Activated CD4-positive, alpha-beta T cell treated with anti-CD3 and anti-CD28 coated beads, Interleukin-2, amount 10 ng/mL, durations not matched to agents 7 days and 5 days (primary cell): ENCODE measurements around the gene SMOC2. TPM values are rescaled to one million over a fixed set of nuclear protein-coding genes. Genes with fewer than 3 reads are reported as not detected.
"Not testable (repeated sequence)": the region's sequence is repeated elsewhere in the genome, so short reads cannot be mapped to it uniquely, and the experiment has no call there.

ENCODE experiments used
- CTCF ChIA-PET: fragments of 350-600 bp; sonication (Branson Sonifier 250); formaldehyde crosslinking; loops from one replicate; lab custom pipeline; 2021; ENCODE audit warnings: antibody characterized with exemption; lab: Charles Lee
- POLR2A ChIA-PET: fragments of 350-600 bp; sonication (Branson Sonifier 250); formaldehyde crosslinking; loops from one replicate; lab custom pipeline; 2021; ENCODE audit warnings: antibody characterized with exemption; lab: Charles Lee
- DNase-seq: peaks from one replicate; pipeline ENCODE4 v3.0.0-alpha.2; 2020
- H3K27ac Mint-ChIP-seq: one replicate; pipeline ENCODE4 v1.8.0; 2021; ENCODE audit warnings: mild to moderate bottlenecking, moderate library complexity, mixed read lengths
- H3K27me3 Mint-ChIP-seq: one replicate; pipeline ENCODE4 v1.8.0; 2021; ENCODE audit warnings: mixed read lengths
- H3K36me3 Mint-ChIP-seq: one replicate; pipeline ENCODE4 v1.8.0; 2021; ENCODE audit warnings: low read depth, mixed read lengths
- H3K4me1 Mint-ChIP-seq: one replicate; pipeline ENCODE4 v1.8.0; 2021; ENCODE audit warnings: mixed read lengths
- H3K4me3 Mint-ChIP-seq: one replicate; pipeline ENCODE4 v1.8.0; 2021; ENCODE audit warnings: mild to moderate bottlenecking, moderate library complexity, mixed read lengths
- H3K9me3 Mint-ChIP-seq: one replicate; pipeline ENCODE4 v1.8.0; 2021; ENCODE audit warnings: mixed read lengths
- total RNA-seq, 2 experiments: library from RNA; stranded (reverse); gene quantifications; one replicate each; pipeline ENCODE4 v1.2.3, GENCODE V29; 2021

The SMOC2 gene
- total RNA-seq, 2 experiments from 2014 or later: not detected

DNA sequence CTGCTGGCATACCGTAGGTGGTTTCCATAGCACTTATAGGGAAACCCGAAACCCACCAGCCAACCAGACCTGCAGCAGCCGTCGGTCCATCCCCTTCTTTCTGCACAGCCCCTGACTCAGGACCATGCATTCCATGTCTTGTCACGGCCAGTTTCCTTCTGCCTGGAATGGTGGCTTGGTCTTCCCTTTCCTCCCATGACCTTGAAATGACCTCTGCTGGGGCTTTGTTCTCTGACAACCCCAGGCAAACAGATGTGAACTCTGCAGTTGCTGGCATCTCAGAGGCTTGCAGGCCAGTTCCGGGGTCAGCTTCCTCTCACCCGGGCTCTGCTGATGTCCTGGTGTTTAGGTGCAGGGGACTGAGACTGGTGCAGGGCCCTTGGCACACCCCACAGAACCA is 250.8 kb downstream of the SMOC2 start:
- H3K4me3 Mint-ChIP-seq: no peak overlapping the region
- CTCF ChIA-PET: no interaction called here
- no peaks in the 10 kb centered on the region for H3K27me3 Mint-ChIP-seq
- no peak for DNase-seq
- POLR2A ChIA-PET: no interaction called here
- H3K4me1 Mint-ChIP-seq: no peaks in the 10 kb centered on the region
- no peaks in the 10 kb centered on the region for H3K36me3 Mint-ChIP-seq
- H3K27ac Mint-ChIP-seq: no peak overlapping the region
- no peaks in the 10 kb centered on the region for H3K9me3 Mint-ChIP-seq

- no peak overlapping the region for H3K27ac Mint-ChIP-seq
- no peaks in the 10 kb centered on the region for H3K4me1 Mint-ChIP-seq
- H3K9me3 Mint-ChIP-seq: no peaks in the 10 kb centered on the region
- DNase-seq: no peak
- CTCF ChIA-PET: no interaction called here
- no peaks in the 10 kb centered on the region for H3K36me3 Mint-ChIP-seq
- POLR2A ChIA-PET: no interaction called here
- no peaks in the 10 kb centered on the region for H3K27me3 Mint-ChIP-seq
- H3K4me3 Mint-ChIP-seq: no peak overlapping the region
Observed at GRCh38 chr6:168692193-168692914, 251.4 kb downstream of the SMOC2 start.

- H3K9me3 Mint-ChIP-seq, CTCF ChIA-PET, POLR2A ChIA-PET, H3K4me1 Mint-ChIP-seq, H3K36me3 Mint-ChIP-seq, DNase-seq, H3K4me3 Mint-ChIP-seq, H3K27me3 Mint-ChIP-seq, H3K27ac Mint-ChIP-seq: not testable (repeated sequence)
Observed at GRCh38 chr6:168692915-168693257, 251.9 kb downstream of the SMOC2 start.

- H3K4me1 Mint-ChIP-seq, H3K4me3 Mint-ChIP-seq, CTCF ChIA-PET, H3K36me3 Mint-ChIP-seq, H3K9me3 Mint-ChIP-seq, H3K27me3 Mint-ChIP-seq, H3K27ac Mint-ChIP-seq, DNase-seq, POLR2A ChIA-PET: not testable (repeated sequence)
Observed at GRCh38 chr6:168694797-168695196, 253.8 kb downstream of the SMOC2 start.

GRCh38 chr6:168695701-168696100 is 254.7 kb downstream of the SMOC2 start:
- CTCF ChIA-PET: no interaction called here
- H3K9me3 Mint-ChIP-seq: no peaks in the 10 kb centered on the region
- H3K27ac Mint-ChIP-seq: no peak overlapping the region
- no peak for DNase-seq
- no peak overlapping the region for H3K4me3 Mint-ChIP-seq
- POLR2A ChIA-PET: no interaction called here
- no peaks in the 10 kb centered on the region for H3K4me1 Mint-ChIP-seq
- H3K27me3 Mint-ChIP-seq: no peaks in the 10 kb centered on the region
- no peaks in the 10 kb centered on the region for H3K36me3 Mint-ChIP-seq

DNA sequence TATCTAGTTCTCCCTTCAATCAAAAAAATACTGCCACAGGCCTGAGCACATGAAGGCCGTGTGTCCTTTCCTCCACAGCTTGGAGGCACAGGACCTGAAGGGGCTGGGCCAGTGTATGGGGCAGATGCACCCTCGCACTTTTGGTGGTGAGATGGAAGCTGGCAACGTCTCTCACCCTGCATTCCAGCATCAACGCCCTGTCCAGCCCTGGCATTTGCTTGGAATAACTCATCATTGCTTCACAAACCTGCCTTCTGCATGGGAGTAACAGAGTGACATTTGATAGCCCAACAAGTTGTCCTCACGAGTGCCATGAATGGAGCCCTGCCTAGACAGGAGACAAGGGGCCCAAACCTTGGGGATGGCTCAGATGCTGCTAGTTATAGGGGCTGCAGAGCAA is 257.9 kb downstream of the SMOC2 start:
- no peak overlapping the region for H3K27ac Mint-ChIP-seq
- ChIA-PET POLR2A (no interaction called here), CTCF (no interaction called here)
- no peak for DNase-seq
- H3K9me3 Mint-ChIP-seq: no peaks in the 10 kb centered on the region
- no peaks in the 10 kb centered on the region for H3K4me1 Mint-ChIP-seq
- no peaks in the 10 kb centered on the region for H3K27me3 Mint-ChIP-seq
- no peaks in the 10 kb centered on the region for H3K36me3 Mint-ChIP-seq
- no peak overlapping the region for H3K4me3 Mint-ChIP-seq

- H3K27ac Mint-ChIP-seq: no peak overlapping the region
- no peaks in the 10 kb centered on the region for H3K9me3 Mint-ChIP-seq
- H3K4me3 Mint-ChIP-seq: no peak overlapping the region
- DNase-seq: no peak
- no peaks in the 10 kb centered on the region for H3K36me3 Mint-ChIP-seq
- POLR2A ChIA-PET: no interaction called here
- no peaks in the 10 kb centered on the region for H3K27me3 Mint-ChIP-seq
- CTCF ChIA-PET: no interaction called here
- H3K4me1 Mint-ChIP-seq: no peaks in the 10 kb centered on the region
Observed at GRCh38 chr6:168699631-168700295, 258.8 kb downstream of the SMOC2 start.

DNA sequence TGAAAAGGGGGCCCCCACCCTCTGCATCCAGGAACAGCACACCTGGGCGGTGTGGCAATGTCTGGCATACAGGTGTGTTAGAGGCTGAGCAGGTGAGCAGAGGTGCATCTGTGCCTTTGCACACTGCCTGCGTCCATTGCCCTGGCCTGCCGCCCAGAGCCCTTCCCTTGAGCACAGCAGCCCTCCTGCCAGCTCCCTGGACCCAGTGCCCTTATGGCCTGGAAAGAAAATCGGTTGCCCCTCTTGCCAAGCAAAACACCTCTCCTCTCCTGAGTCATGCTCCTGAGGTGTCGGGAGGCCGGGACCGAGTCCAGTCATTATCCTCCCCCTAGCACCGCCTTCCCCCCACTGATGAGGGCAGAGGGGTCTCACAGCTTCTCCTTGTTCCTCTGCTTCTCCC is 259.9 kb downstream of the SMOC2 start:
- no peaks in the 10 kb centered on the region for H3K36me3 Mint-ChIP-seq
- no peak overlapping the region for H3K27ac Mint-ChIP-seq
- no peak for DNase-seq
- no peaks in the 10 kb centered on the region for H3K27me3 Mint-ChIP-seq
- ChIA-PET POLR2A (no interaction called here), CTCF (no interaction called here)
- no peak overlapping the region for H3K4me3 Mint-ChIP-seq
- no peaks in the 10 kb centered on the region for H3K4me1 Mint-ChIP-seq
- H3K9me3 Mint-ChIP-seq: peaks cover 1% of the 10 kb centered on the region

GRCh38 chr6:168703990-168704389 is 263.0 kb downstream of the SMOC2 start:
- Mint-ChIP-seq H3K27me3 (no peaks in the 10 kb centered on the region), H3K9me3 (peaks cover 2% of the 10 kb centered on the region), H3K27ac (no peak overlapping the region), H3K4me3 (no peak overlapping the region), H3K36me3 (no peaks in the 10 kb centered on the region), H3K4me1 (no peaks in the 10 kb centered on the region)
- ChIA-PET POLR2A (no interaction called here), CTCF (no interaction called here)
- no peak for DNase-seq

- DNase-seq: no peak
- ChIA-PET POLR2A (no interaction called here), CTCF (no interaction called here)
- no peak overlapping the region for H3K4me3 Mint-ChIP-seq
- H3K36me3 Mint-ChIP-seq: no peaks in the 10 kb centered on the region
- no peak overlapping the region for H3K27ac Mint-ChIP-seq
- peaks cover 2% of the 10 kb centered on the region for H3K9me3 Mint-ChIP-seq
- H3K27me3 Mint-ChIP-seq: no peaks in the 10 kb centered on the region
- no peaks in the 10 kb centered on the region for H3K4me1 Mint-ChIP-seq
Observed at GRCh38 chr6:168704678-168705077, 263.7 kb downstream of the SMOC2 start.

GRCh38 chr6:168705271-168705670 is 264.3 kb downstream of the SMOC2 start:
- H3K9me3 Mint-ChIP-seq, CTCF ChIA-PET, DNase-seq, H3K27ac Mint-ChIP-seq, POLR2A ChIA-PET, H3K27me3 Mint-ChIP-seq, H3K4me1 Mint-ChIP-seq, H3K4me3 Mint-ChIP-seq, H3K36me3 Mint-ChIP-seq: not testable (repeated sequence)

DNA sequence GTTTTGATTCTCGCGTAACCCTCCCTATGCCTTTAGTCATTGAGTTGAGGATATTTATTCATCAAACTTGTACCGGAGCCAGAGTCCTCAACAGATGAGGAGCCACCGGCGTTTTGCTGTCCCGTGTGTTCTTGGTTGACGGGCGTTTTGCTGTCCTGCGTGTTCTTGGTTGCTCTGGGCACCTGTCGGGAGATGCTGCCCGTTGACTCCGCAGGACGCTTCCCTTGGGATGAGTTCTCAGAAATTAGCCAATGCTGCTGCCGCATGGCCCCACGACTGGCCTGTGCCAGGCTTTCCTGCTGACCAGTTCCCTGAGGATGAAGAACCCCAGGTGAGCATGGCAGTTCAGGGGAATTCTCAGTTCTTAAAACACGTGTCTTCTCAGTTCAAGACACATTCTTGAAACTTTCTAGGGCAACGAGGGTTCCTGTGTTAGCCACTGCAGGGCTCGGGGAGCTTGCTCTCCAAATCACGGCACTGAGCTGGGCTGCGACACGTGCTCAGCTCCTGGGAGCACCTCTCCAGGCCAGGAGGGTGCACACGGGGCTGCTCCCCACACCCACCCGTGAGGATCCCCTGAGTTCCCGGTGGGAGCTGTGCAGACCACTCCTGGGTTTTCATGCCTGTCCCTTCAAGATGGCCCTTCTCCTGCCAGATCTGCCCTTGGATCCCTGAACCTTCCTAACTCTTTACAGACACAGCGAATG is 265.6 kb downstream of the SMOC2 start:
- ChIA-PET POLR2A (no interaction called here), CTCF (no interaction called here)
- H3K36me3 Mint-ChIP-seq: no peaks in the 10 kb centered on the region
- no peaks in the 10 kb centered on the region for H3K4me1 Mint-ChIP-seq
- no peaks in the 10 kb centered on the region for H3K27me3 Mint-ChIP-seq
- H3K4me3 Mint-ChIP-seq: no peak overlapping the region
- H3K27ac Mint-ChIP-seq: no peak overlapping the region
- H3K9me3 Mint-ChIP-seq: peaks cover 2% of the 10 kb centered on the region
- no peak for DNase-seq

DNA sequence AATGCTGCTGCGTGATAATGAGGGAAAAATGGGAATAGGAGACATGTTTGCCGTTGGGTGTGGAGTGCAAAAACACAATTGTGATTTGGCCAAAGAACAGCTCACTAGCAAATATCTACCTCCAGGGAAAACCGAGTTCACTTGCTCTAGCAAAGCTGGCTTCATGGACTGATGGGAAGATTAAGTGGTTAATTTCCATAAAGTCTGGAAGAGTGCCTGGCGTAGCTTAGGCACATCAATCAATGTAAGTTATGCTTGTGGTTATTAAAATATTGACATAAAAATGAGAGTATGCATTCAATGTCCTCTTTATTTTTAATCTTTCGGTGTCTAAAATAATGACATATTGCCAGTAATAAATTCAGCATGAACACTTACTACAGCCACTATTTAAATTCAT is 267.5 kb downstream of the SMOC2 start:
- Mint-ChIP-seq H3K4me3 (no peak overlapping the region), H3K27ac (no peak overlapping the region), H3K36me3 (no peaks in the 10 kb centered on the region), H3K9me3 (peaks cover 2% of the 10 kb centered on the region), H3K27me3 (no peaks in the 10 kb centered on the region), H3K4me1 (no peaks in the 10 kb centered on the region)
- POLR2A ChIA-PET: no interaction called here
- CTCF ChIA-PET: no interaction called here
- no peak for DNase-seq
